ENCODE results near the gene HSPB7.
A peak's percentile ranks its signal among the peaks of the same experiment; 100 is the strongest.
"Not testable (repeated sequence)": the region's sequence is repeated elsewhere in the genome, so short reads cannot be mapped to it uniquely, and the experiment has no call there.

HSPB7 gene

DNA sequence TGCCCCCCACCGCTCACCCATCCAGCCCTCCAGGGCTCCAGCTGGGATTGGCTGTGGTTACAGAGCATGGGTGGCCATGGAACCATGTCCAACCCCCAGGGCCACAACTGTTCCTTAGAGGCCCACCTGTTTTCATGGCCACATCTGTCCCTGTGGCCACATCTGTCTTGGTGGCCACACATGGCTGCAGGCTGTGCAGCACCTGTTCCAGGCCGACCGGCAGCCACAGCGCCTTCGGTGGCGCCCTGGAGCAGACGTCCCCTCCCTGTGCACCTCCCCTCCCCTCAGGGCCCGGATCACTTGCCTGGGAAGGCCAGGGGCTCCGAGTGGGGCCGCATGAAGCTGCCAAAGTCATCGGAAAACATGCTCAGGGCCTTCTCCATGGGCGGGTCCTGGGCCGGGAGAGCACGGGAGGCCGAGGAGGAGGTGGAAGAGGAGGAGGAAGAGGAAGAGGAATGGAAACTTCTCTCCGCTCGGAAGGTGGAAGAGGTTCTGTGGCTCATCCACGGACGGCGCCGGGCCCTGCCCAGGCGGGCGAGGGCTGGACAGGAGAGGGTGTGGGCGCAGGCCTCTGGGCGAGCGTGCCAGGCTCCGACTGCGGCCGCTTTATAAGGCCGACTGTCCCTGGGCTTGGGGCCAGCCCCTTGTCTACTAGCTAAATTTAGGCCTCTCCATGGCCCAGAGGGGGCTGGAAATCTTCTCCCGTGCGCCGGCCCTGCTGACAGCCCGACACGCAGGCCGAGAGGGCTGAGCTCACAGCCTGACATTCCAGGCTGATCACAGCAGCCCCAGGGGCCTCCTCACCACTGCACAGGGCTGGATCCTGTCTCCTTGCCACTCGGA lies at the start of gene HSPB7:
TSS of gene HSPB7 (minus strand) at position 583 of the 843 bp plus-strand sequence. CDS start at position 503, 80 bp downstream.
- no peak for DNase-seq

DNA sequence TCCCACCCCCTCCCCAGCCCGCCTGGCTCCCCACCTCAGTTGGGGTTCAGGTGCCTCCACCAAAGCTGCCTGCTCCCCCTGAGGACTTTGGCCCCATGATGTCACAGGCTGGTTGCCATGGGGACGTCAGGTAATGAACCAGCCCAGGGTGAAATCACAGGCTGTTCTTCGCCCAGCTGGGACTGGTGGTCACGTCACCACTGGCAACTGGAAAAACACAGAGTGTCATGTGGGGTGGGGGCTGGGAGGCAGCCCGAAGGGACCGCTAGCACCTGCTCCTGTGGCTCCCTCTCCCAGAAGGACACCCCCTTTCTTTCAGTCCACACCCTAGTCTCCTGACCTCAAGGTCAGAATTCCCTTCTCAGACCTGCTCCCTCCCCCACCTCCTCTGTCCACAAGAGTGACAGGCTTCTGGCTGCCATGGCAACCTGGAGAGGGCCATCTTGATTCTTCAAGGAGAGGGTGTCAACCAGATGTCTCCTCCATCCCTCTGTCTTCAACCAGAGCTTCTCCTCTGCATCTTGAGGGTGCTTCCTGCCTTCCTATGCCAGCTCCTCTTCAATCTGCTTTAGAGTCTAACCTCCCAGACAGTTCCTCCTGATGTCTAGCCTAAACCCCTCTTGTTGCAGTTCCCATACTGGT lies 49.4 kb upstream of the HSPB7 start:
- no peak for DNase-seq

- no peak for DNase-seq
These were observed 48.4 kb upstream of the HSPB7 start for GRCh38 chr1:16066245-16066644.

DNA sequence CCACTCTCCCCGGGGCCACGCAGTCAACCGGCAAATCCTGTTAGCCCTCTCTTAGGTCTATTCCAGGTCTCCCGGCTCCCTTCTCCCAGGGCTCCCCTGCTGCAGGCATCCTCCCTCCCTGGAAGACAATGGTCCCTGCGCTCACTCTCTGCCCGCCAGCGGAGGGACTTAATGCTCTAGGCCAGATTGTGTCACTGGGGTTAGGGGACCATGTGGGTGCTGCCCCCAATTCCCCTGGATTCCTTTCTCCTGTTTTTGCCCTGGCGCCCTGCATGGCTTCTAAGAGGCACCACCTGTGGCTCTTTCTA lies 47.4 kb upstream of the HSPB7 start:
- DNase-seq, result no peak

GRCh38 chr1:16064536-16065268 lies 46.9 kb upstream of the HSPB7 start:
- DNase-seq, result no peak

DNA sequence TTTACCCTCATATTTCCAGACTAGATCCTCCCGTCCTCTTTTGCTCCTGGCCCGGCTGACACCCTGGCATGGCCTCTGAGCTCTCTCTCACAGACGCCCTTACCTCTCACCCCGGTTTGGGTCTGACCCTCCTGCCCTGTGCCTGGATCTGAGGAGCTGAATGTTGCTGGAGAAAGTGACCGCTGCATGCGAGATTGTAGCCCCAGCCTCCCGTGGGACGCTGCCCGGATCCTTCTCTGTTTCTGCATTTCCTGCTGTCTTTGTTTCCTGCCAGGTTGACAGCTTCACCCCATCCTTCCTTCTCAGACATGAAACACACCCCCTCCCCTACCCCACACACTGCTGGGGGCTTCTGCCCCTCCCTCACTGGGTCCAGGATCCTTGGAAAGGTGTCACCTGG lies 46.1 kb upstream of the HSPB7 start:
- no peak for DNase-seq

GRCh38 chr1:16063226-16063829 lies 45.5 kb upstream of the HSPB7 start:
- no peak for DNase-seq

DNA sequence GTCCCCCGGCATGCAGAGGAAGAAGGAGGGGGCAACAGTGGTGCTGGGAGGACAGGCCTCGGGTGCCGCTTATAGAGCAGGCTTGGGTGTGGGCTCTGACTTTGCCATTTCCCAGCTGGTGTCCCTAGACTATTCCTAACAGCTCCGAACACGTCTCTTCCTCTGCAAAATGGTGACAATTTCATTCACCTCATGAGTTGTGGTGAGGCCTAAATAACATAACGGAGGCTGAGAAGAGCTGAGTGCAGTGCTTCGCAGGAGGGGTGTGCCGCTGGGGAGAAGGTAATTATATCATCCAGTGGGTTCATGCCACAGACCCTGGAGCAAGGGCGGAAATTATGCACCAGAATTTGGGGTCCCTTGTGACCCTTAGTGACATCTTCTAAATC lies 44.8 kb upstream of the HSPB7 start:
- not testable (repeated sequence) for DNase-seq

DNA sequence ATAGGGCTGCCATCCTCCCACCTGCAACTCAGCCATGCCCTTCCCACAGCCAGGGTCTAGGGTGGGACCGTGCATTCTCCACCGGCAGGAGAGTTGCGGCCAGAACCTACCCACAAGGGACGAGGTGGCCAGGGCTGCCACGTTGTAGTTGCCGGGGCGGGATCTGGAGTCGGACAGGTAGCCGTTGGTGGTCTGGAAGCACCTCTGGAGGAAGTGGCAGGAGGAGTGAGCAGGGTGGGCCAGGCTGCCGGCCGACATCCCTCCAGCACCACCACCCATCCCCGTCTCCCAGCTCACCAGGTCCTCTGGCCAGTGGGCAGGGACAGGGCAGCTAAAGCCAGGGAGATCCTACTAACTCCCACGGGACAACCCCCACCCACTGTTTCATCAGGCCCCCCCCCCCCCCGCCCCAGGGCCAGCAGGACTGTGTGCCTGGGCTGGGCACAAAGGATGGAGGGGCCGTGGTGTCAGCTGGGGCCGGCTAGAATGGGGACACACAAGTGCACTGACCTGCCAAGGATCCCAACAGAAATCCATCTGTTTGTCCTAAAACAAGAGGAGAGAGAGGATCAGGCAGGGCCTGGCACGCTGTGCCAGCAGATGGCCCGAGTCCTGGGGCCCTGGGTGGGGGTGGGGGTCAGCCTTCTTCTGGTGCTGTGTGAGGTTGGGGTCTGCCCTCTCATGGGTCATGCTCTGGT lies 44.3 kb upstream of the HSPB7 start:
- not testable (repeated sequence) for DNase-seq

GRCh38 chr1:16061266-16061665 lies 43.4 kb upstream of the HSPB7 start:
- peak; percentile 25 for DNase-seq

DNA sequence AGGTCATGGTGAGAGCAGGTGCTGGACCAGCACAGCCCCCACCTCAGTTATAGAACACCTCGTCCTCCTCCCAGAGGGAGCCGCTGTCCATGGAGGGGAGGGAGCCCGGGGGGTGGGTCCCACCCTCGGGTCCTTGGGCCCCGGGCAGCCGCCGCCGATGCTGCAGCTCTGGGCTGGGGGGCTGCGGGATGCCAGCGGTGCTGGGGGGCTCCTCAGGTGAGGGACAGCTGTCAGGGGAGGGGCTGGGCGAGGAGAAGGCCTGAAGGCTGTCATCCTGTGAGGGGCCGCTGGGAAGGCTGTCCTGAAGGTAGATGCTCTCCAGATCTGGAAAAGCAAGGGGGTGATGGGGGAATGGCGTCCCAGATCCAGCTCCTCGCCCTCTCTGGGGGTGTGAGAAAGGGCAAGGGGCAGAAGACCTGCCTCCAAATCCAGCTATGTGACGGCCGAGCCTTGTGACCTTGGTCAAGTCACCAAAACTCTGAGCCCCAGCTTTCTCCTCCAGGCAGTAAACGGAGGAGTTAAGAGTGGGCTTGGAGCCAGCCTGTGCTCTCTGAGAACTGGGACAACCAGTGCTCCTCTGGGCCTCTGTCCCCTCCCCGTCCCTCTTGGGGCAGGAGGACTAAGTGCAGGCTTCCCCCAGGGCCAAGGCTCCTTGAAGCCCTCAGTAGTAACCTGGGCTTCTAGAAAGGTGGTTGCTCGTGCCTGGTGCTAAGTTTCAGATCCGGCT lies 40.7 kb upstream of the HSPB7 start:
- not testable (repeated sequence) for DNase-seq

DNA sequence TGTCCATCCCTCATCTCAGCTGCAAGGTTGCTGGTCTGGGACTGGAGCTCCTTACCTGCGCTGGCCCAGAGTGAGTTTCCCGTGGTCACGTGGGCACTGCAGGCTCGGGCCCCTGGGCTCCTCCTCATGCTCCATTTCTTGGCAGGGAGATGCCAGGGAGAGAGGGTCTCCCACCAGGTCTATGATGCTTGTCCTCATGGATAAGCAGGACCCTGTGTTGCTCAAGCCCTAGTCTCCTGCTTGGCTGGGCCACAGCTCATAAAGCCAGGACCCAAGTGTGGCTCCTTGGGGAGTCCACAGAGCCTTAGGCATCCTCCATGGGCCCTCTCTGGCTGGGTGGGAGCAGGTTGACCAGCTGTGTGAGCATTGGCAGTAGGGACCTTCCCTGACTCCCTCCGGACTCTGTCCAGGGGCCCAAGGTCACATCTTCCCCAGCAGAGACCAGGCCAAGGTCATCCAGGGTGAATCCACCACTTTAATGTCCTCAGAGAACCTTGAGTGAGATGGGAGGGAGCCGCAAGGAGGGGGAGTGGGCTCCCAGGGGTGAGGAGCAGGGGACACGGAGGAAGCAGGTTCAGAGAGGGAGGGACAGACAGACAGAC lies 39.6 kb upstream of the HSPB7 start:
- DNase-seq, result not testable (repeated sequence)

- not testable (repeated sequence) for DNase-seq
These were observed 38.7 kb upstream of the HSPB7 start for GRCh38 chr1:16056521-16056912.

GRCh38 chr1:16055613-16056520 lies 38.0 kb upstream of the HSPB7 start:
- DNase-seq, result peak; percentile 83

- no peak for DNase-seq
These were observed 37.0 kb upstream of the HSPB7 start for GRCh38 chr1:16054598-16055540.

DNA sequence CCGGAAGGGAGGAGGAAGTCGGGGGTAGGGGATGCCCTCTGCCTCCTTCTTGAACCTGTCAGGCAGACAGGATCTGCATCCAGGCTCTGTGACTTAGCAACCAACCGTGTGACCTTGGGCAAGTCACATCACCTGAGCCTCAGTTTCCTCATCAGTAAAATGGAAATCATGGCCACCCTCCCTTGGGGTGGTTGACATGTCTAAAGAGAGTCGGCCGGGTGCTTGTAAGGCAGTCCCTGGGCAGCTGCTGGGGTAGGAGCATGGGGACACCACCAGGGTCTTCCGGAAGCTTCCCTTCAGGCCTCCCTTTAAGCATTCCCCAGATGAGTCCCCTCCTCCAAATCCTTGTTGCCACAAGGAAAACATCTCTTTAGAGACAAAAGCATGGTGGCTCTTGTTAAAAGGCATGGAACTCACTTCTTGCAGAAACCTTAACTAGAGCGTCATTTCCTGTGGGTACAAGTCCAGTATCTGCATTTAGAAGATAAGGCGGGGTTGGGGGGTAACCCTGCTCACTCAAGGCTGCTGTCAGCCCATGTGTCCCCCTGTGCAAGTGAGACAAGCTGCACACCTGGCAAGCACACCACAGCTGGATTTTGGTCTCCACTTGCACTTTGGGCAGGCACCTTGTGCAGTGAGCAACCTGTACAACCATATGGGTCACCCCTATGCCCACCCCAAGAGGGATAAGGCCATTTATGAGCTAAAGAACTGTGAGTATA lies 36.1 kb upstream of the HSPB7 start:
- DNase-seq, result no peak

DNA sequence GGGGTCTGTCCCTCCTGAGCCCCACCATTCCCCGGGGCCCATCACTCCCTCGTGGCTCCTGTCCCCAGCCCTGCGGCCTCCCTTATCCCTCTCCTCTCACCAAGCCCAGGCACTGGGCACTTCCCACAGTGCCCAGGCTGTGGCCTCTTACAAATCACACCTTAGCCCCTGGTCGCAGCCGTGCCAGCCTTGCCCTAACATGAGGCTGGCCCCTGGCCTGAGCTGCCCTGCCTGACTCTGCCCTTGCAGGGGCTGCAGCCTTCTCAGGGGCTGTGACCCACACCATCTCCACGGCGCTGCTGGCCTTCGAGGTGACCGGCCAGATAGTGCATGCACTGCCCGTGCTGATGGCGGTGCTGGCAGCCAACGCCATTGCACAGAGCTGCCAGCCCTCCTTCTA lies 34.1 kb upstream of the HSPB7 start:
- not testable (repeated sequence) for DNase-seq

DNA sequence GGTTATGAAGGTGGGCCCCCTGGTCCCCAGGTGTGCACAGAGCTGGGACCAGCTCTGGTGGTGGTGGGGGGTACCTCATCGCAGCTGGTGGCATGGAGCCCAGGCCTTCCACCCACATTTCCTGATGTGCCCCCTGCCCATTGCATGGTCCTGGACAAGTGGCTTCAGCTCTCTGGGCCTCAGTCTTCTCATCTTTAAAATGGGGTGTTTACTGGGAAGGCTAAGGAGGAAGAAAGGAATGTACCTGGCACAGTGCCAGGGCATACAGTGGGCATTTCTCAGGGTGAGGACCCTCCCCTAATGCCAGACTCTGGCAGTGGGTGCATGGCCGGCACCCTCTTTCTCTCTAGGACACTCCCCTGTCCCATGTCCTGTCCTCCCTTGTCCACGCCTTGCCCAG lies 33.2 kb upstream of the HSPB7 start:
- DNase-seq, result no peak

GRCh38 chr1:16050328-16050727 lies 32.5 kb upstream of the HSPB7 start:
- no peak for DNase-seq

All from NCI-H526 treated with DMSO at 0.1 percent for 48 hours (cell line).